ENCODE measurements around the gene STYXL1.

The STYXL1 gene

DNA sequence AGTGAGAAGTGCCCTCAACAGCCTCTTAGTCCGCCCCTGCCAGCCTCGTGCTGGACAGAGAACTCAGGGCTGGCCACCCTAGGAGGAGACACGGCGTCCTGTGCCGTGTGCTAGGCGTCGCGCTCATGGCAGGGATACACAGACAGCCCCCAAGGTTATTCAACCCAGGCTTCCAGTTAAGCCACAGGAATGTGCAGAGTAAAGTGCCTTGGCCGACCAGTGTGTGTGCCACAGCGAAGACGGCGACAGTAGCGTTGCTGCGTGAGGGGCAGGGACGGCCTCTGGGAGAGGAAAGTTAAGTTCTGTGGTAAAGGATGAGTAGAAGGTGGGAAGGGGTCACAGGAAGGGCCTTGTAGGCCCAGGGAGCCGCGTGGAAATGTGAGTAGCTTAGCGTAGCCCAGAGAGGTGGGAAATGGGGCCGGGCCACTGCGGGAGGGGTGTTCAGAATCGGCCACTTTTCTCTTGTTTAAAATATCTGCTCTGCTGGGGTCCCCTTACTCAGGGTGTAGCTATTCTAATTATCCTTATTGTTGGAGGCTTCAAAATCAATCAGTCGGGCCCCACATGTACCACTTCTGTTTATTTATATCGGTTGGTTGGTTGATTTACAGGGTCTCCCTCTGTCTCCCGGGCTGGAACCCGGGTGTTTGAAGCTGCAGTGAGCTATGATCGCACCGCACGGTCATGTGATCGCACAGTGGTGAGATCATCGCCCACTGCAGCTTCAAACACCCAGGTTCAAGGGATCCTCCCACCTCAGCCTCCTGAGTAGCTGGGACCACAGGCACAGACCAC lies 77.9 kb downstream of the STYXL1 start:
- Histone ChIP-seq H3K56ac (ENCODE audit: low read length) (no peak overlapping the region), H3K4ac (ENCODE audit: low read depth, low read length) (no peak overlapping the region), H3K27ac (ENCODE audit: low read depth, low read length) (no peak overlapping the region), H3K4me3 (ENCODE audit: low read length) (no peak overlapping the region), H3K18ac (ENCODE audit: low read length) (no peak overlapping the region), H3K23ac (ENCODE audit: low read length) (no peak overlapping the region), H3K36me3 (ENCODE audit: control insufficient read depth, insufficient read depth, low read length) (peaks cover 1% of the 10 kb centered on the region), H2BK15ac (replicated peaks; ENCODE audit: low read depth) (no peak overlapping the region), H2AK5ac (ENCODE audit: low read length) (no peak overlapping the region), H3K4me1 (ENCODE audit: control insufficient read depth, low read depth, low read length) (no peaks in the 10 kb centered on the region), H3K9ac (ENCODE audit: low read length) (no peak overlapping the region), H4K5ac (ENCODE audit: low read length) (no peak overlapping the region), H3K27me3 (ENCODE audit: insufficient read depth, low read length, poor library complexity) (no peaks in the 10 kb centered on the region), H3K79me2 (ENCODE audit: control insufficient read depth, insufficient read depth, low read length) (no peaks in the 10 kb centered on the region), H4K8ac (ENCODE audit: low read depth, low read length) (no peak overlapping the region), H2BK120ac (ENCODE audit: low read depth, low read length) (no peak overlapping the region), H3K79me1 (ENCODE audit: low read length) (no peaks in the 10 kb centered on the region), H2BK5ac (ENCODE audit: low read length) (no peak overlapping the region), H3K4me2 (ENCODE audit: low read length) (no peak overlapping the region)
- no CpG with 5 or more reads among the region's 30 CpGs for WGBS (ENCODE audit: extremely low coverage, insufficient coverage, low lambda C conversion rate)
- DNase-seq: no peak

DNA sequence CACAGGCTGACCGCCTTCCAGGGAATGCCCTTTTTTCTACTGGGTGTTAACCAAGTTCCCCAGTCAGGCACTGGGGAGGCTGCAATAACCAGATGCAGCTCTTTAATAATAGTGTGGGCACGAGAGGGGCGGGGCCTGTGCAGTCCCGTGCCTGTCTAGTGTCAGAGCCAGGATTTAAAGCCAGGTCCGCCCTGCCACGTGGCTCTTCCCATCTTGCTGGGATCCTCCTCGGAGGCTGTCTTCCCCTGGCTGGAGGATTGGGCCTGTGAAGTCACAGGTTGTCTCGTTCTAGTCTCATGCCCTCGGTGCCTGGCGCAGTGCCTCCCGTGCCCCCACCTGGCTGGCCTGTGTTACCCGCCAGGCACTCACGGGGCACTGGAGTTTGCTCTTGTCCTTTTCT lies 78.6 kb downstream of the STYXL1 start:
- Histone ChIP-seq H2AK5ac (ENCODE audit: low read length) (no peak overlapping the region), H2BK15ac (replicated peaks; ENCODE audit: low read depth) (no peak overlapping the region), H3K4ac (ENCODE audit: low read depth, low read length) (no peak overlapping the region), H3K36me3 (ENCODE audit: control insufficient read depth, insufficient read depth, low read length) (peaks cover 1% of the 10 kb centered on the region), H2BK5ac (ENCODE audit: low read length) (no peak overlapping the region), H3K79me1 (ENCODE audit: low read length) (no peaks in the 10 kb centered on the region), H3K56ac (ENCODE audit: low read length) (no peak overlapping the region), H3K18ac (ENCODE audit: low read length) (no peak overlapping the region), H4K5ac (ENCODE audit: low read length) (no peak overlapping the region), H3K9ac (ENCODE audit: low read length) (no peak overlapping the region), H2BK120ac (ENCODE audit: low read depth, low read length) (no peak overlapping the region), H3K4me2 (ENCODE audit: low read length) (no peak overlapping the region), H3K23ac (ENCODE audit: low read length) (no peak overlapping the region), H3K27ac (ENCODE audit: low read depth, low read length) (no peak overlapping the region), H3K27me3 (ENCODE audit: insufficient read depth, low read length, poor library complexity) (no peaks in the 10 kb centered on the region), H3K79me2 (ENCODE audit: control insufficient read depth, insufficient read depth, low read length) (no peaks in the 10 kb centered on the region), H4K8ac (ENCODE audit: low read depth, low read length) (no peak overlapping the region), H3K4me1 (ENCODE audit: control insufficient read depth, low read depth, low read length) (no peaks in the 10 kb centered on the region), H3K4me3 (ENCODE audit: low read length) (no peak overlapping the region)
- DNase-seq: no peak
- WGBS (ENCODE audit: extremely low coverage, insufficient coverage, low lambda C conversion rate): no CpG with 5 or more reads among the region's 13 CpGs

DNA sequence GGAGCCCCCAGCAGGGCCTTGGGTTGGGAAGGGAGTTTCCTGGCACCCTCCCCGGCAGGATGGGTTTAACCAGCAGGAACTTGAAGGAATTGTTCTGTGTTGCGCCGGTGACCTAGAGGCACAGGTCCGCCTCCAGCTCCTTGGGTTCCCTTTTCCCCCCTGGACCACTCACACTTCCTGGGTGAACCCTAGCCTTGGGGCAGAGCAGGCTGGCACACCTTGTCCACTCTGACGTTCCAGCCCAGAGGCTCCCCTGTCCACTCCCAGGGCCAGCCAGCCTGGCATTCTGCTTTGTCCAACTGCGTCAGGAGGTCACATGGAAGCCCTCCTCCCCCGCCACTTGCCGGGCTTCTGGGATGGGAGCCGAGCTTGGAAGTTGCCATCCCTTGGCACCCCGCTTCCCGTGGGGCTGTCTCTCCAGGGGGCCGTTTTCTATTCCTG lies 79.2 kb downstream of the STYXL1 start:
- Histone ChIP-seq H3K9ac (ENCODE audit: low read length) (no peak overlapping the region), H3K27me3 (ENCODE audit: insufficient read depth, low read length, poor library complexity) (no peaks in the 10 kb centered on the region), H2AK5ac (ENCODE audit: low read length) (no peak overlapping the region), H3K36me3 (ENCODE audit: control insufficient read depth, insufficient read depth, low read length) (no peaks in the 10 kb centered on the region), H4K8ac (ENCODE audit: low read depth, low read length) (no peak overlapping the region), H3K56ac (ENCODE audit: low read length) (no peak overlapping the region), H3K79me1 (ENCODE audit: low read length) (no peaks in the 10 kb centered on the region), H3K4me2 (ENCODE audit: low read length) (no peak overlapping the region), H3K4me3 (ENCODE audit: low read length) (no peak overlapping the region), H3K4me1 (ENCODE audit: control insufficient read depth, low read depth, low read length) (no peaks in the 10 kb centered on the region), H3K23ac (ENCODE audit: low read length) (no peak overlapping the region), H3K79me2 (ENCODE audit: control insufficient read depth, insufficient read depth, low read length) (no peaks in the 10 kb centered on the region), H4K5ac (ENCODE audit: low read length) (no peak overlapping the region), H2BK5ac (ENCODE audit: low read length) (no peak overlapping the region), H3K27ac (ENCODE audit: low read depth, low read length) (no peak overlapping the region), H3K18ac (ENCODE audit: low read length) (no peak overlapping the region), H3K4ac (ENCODE audit: low read depth, low read length) (no peak overlapping the region), H2BK15ac (replicated peaks; ENCODE audit: low read depth) (no peak overlapping the region), H2BK120ac (ENCODE audit: low read depth, low read length) (no peak overlapping the region)
- no peak for DNase-seq
- WGBS (ENCODE audit: extremely low coverage, insufficient coverage, low lambda C conversion rate): no CpG with 5 or more reads among the region's 12 CpGs

DNA sequence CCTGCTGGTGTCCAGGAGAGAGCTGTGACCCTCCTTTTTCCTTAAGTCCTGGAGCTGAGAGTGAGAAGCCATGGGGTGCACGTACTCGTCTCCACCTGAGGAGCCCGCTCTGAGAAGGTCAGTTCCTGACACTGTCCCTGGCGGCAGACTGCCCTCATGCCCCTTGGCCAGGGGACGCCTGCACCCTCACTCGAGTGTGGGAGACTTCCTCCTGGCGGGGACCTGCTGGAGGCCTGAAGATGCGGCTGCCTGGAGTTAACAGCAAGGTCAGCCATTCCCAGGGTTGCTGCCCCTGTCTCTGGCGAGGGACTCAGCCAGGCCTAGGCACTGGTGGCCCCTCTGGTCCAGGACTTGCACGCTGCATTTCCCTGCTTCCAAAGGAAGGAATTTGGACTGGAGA lies 79.8 kb downstream of the STYXL1 start:
- H3K9ac ChIP-seq (ENCODE audit: low read length): no peak overlapping the region
- H2BK5ac ChIP-seq (ENCODE audit: low read length): no peak overlapping the region
- no peak overlapping the region for H3K56ac ChIP-seq (ENCODE audit: low read length)
- no peak overlapping the region for H4K5ac ChIP-seq (ENCODE audit: low read length)
- no peak overlapping the region for H4K8ac ChIP-seq (ENCODE audit: low read depth, low read length)
- H3K4me2 ChIP-seq (ENCODE audit: low read length): no peak overlapping the region
- H3K79me1 ChIP-seq (ENCODE audit: low read length): no peaks in the 10 kb centered on the region
- no peak overlapping the region for H3K18ac ChIP-seq (ENCODE audit: low read length)
- H3K4me3 ChIP-seq (ENCODE audit: low read length): no peak overlapping the region
- H3K27ac ChIP-seq (ENCODE audit: low read depth, low read length): no peak overlapping the region
- H3K4ac ChIP-seq (ENCODE audit: low read depth, low read length): no peak overlapping the region
- no peak overlapping the region for H2BK120ac ChIP-seq (ENCODE audit: low read depth, low read length)
- DNase-seq: no peak
- H3K79me2 ChIP-seq (ENCODE audit: control insufficient read depth, insufficient read depth, low read length): no peaks in the 10 kb centered on the region
- WGBS (ENCODE audit: extremely low coverage, insufficient coverage, low lambda C conversion rate): no CpG with 5 or more reads among the region's 10 CpGs
- no peaks in the 10 kb centered on the region for H3K36me3 ChIP-seq (ENCODE audit: control insufficient read depth, insufficient read depth, low read length)
- no peak overlapping the region for H2BK15ac ChIP-seq (replicated peaks; ENCODE audit: low read depth)
- H3K4me1 ChIP-seq (ENCODE audit: control insufficient read depth, low read depth, low read length): no peaks in the 10 kb centered on the region
- no peak overlapping the region for H2AK5ac ChIP-seq (ENCODE audit: low read length)
- H3K23ac ChIP-seq (ENCODE audit: low read length): no peak overlapping the region
- H3K27me3 ChIP-seq (ENCODE audit: insufficient read depth, low read length, poor library complexity): no peaks in the 10 kb centered on the region

DNA sequence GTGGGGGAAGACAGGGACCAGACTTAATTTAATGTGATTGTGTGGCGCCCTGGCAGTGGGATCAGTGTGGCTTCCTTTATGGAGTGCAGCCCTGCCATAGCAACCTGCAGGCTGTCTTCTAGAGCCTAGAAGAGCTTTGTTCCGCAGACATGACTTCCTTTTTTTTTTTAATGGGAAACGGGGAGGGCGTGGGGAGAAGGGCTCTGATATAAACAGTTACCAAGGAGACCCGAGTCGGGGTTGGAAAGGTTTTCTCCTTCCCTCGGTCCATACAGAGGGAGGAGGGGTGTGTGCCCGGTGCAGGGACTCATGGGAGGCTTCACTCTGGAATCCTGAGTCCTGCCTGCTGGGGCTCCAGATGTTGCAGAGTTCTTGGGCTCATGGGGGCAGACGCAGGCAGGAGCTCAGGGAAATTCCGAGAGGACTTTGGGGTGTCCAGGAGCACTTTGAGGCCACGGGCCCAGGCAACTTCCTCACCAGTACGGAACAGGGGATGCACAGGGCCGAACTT lies 80.3 kb downstream of the STYXL1 start:
- DNase-seq: no peak
- Histone ChIP-seq H2AK5ac (ENCODE audit: low read length) (no peak overlapping the region), H3K79me1 (ENCODE audit: low read length) (no peaks in the 10 kb centered on the region), H2BK5ac (ENCODE audit: low read length) (no peak overlapping the region), H3K27ac (ENCODE audit: low read depth, low read length) (no peak overlapping the region), H3K4me2 (ENCODE audit: low read length) (no peak overlapping the region), H3K56ac (ENCODE audit: low read length) (no peak overlapping the region), H2BK120ac (ENCODE audit: low read depth, low read length) (no peak overlapping the region), H3K4me1 (ENCODE audit: control insufficient read depth, low read depth, low read length) (no peaks in the 10 kb centered on the region), H3K4me3 (ENCODE audit: low read length) (no peak overlapping the region), H3K23ac (ENCODE audit: low read length) (no peak overlapping the region), H4K5ac (ENCODE audit: low read length) (no peak overlapping the region), H3K36me3 (ENCODE audit: control insufficient read depth, insufficient read depth, low read length) (no peaks in the 10 kb centered on the region), H3K4ac (ENCODE audit: low read depth, low read length) (no peak overlapping the region), H3K9ac (ENCODE audit: low read length) (no peak overlapping the region), H3K79me2 (ENCODE audit: control insufficient read depth, insufficient read depth, low read length) (no peaks in the 10 kb centered on the region), H3K18ac (ENCODE audit: low read length) (no peak overlapping the region), H4K8ac (ENCODE audit: low read depth, low read length) (no peak overlapping the region), H3K27me3 (ENCODE audit: insufficient read depth, low read length, poor library complexity) (no peaks in the 10 kb centered on the region), H2BK15ac (replicated peaks; ENCODE audit: low read depth) (no peak overlapping the region)
- WGBS (ENCODE audit: extremely low coverage, insufficient coverage, low lambda C conversion rate): no CpG with 5 or more reads among the region's 13 CpGs

DNA sequence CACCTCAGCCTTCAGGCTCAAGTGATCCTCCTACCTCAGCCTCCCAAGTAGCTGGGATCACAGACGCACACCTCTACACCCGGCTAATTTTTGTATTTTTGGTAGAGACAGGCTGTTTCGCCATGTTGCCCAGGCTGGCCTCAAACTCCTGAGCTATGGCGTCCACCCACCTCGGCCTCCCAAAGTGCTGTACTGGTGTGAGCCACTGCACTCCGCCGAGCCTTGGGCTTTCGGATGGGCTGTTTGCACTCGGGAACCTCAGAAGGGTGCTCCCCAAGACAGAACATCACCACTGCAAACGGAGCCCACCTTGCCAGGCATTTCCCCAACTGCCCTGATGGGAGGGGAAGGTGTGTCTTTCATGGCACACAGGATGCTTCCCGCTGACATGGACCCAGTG lies 80.7 kb downstream of the STYXL1 start:
- Histone ChIP-seq H3K9ac (ENCODE audit: low read length) (no peak overlapping the region), H3K56ac (ENCODE audit: low read length) (no peak overlapping the region), H2BK120ac (ENCODE audit: low read depth, low read length) (no peak overlapping the region), H2AK5ac (ENCODE audit: low read length) (no peak overlapping the region), H2BK5ac (ENCODE audit: low read length) (no peak overlapping the region), H3K4me1 (ENCODE audit: control insufficient read depth, low read depth, low read length) (no peaks in the 10 kb centered on the region), H3K79me2 (ENCODE audit: control insufficient read depth, insufficient read depth, low read length) (no peaks in the 10 kb centered on the region), H3K27me3 (ENCODE audit: insufficient read depth, low read length, poor library complexity) (no peaks in the 10 kb centered on the region), H3K27ac (ENCODE audit: low read depth, low read length) (no peak overlapping the region), H4K5ac (ENCODE audit: low read length) (no peak overlapping the region), H3K4me3 (ENCODE audit: low read length) (no peak overlapping the region), H3K36me3 (ENCODE audit: control insufficient read depth, insufficient read depth, low read length) (no peaks in the 10 kb centered on the region), H2BK15ac (replicated peaks; ENCODE audit: low read depth) (no peak overlapping the region), H3K18ac (ENCODE audit: low read length) (no peak overlapping the region), H3K23ac (ENCODE audit: low read length) (no peak overlapping the region), H3K4me2 (ENCODE audit: low read length) (no peak overlapping the region), H3K79me1 (ENCODE audit: low read length) (no peaks in the 10 kb centered on the region), H4K8ac (ENCODE audit: low read depth, low read length) (no peak overlapping the region), H3K4ac (ENCODE audit: low read depth, low read length) (no peak overlapping the region)
- WGBS (ENCODE audit: extremely low coverage, insufficient coverage, low lambda C conversion rate): no CpG with 5 or more reads among the region's 11 CpGs
- no peak for DNase-seq

All from mesendoderm (in vitro differentiated cells).